Activated CD8-positive, alpha-beta T cell treated with anti-CD3 and anti-CD28 coated beads for 36 hours (primary cell): ENCODE results near the gene CCDC88B. TPM values are rescaled to one million over a fixed set of nuclear protein-coding genes. Genes with fewer than 3 reads are reported as not detected.
"Not testable (repeated sequence)": the region's sequence is repeated elsewhere in the genome, so short reads cannot be mapped to it uniquely, and the experiment has no call there.

Source experiments
- ATAC-seq: fragments of 200-7000 bp; cut with Tn5 transposase; one replicate; pipeline ENCODE4 v1.10.0; 2021; ENCODE audit warnings: mild to moderate bottlenecking, moderate library complexity
- CTCF ChIA-PET: fragments of 350-600 bp; sonication (Branson Sonifier 250); formaldehyde crosslinking; loops from one replicate; lab custom pipeline; 2021; ENCODE audit warnings: antibody characterized with exemption; lab: Charles Lee
- POLR2A ChIA-PET: fragments of 350-600 bp; sonication (Branson Sonifier 250); formaldehyde crosslinking; loops from one replicate; lab custom pipeline; 2021; ENCODE audit warnings: antibody characterized with exemption; lab: Charles Lee
- DNase-seq: peaks from one replicate; pipeline ENCODE4 v3.0.0-alpha.2; 2020
- H3K27ac Mint-ChIP-seq: one replicate; pipeline ENCODE4 v1.8.0; 2021; ENCODE audit warnings: mild to moderate bottlenecking, mixed read lengths
- H3K27me3 Mint-ChIP-seq: one replicate; pipeline ENCODE4 v1.8.0; 2021; ENCODE audit warnings: mixed read lengths
- H3K36me3 Mint-ChIP-seq: one replicate; pipeline ENCODE4 v1.8.0; 2021; ENCODE audit warnings: low read depth, mixed read lengths
- H3K4me1 Mint-ChIP-seq: one replicate; pipeline ENCODE4 v1.8.0; 2021; ENCODE audit warnings: low read depth, mixed read lengths
- H3K4me3 Mint-ChIP-seq: one replicate; pipeline ENCODE4 v1.8.0; 2021; ENCODE audit warnings: mild to moderate bottlenecking, moderate library complexity, mixed read lengths
- H3K9me3 Mint-ChIP-seq: one replicate; pipeline ENCODE4 v1.8.0; 2021; ENCODE audit warnings: mixed read lengths
- CTCF ChIP-seq: fragments of 200-600 bp; IDR thresholded peaks from one replicate; pipeline ENCODE4 v1.8.0; 2022; ENCODE audit warnings: antibody characterized with exemption, mild to moderate bottlenecking
- intact Hi-C: fragments of 100-400 bp; cut with micrococcal nuclease; formaldehyde crosslinking; loops from one replicate; pipeline ENCODE4 v1.10.0; 2022
- total RNA-seq, 2 experiments: library from RNA; stranded (reverse); gene quantifications; one replicate each; pipeline ENCODE4 v1.2.3, GENCODE V29; 2021

Gene CCDC88B
- total RNA-seq, 2 experiments from 2014 or later: 65.8 to 76.1 TPM

DNA sequence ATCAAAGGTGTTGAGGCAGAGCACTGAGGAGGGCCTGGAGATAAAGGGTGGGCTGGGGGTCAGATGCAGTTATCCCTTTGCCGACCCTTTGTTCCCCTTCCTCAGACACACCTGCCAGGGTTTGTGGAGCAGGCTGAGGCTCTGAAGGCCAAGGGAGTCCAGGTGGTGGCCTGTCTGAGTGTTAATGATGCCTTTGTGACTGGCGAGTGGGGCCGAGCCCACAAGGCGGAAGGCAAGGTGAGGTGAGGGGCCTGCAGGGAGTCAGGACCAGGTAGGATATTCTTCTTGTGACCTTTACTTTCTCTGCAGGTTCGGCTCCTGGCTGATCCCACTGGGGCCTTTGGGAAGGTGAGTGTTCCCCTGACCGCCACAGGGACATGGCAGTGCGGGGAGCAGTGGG, 19.4 kb upstream of the CCDC88B start:
- peak overlapping the region; percentile 4 for H3K4me3 Mint-ChIP-seq
- intact Hi-C loops: no loop called here
- TF ChIP-seq CTCF: no peak
- POLR2A ChIA-PET: interaction anchor here (1.1 kb wide), 2 partner anchors 20 to 505 kb away, joined by 3 to 4 read pairs; partner anchors contain the start of gene CCDC88B
- ATAC-seq: no peak
- no peaks in the 10 kb centered on the region for H3K9me3 Mint-ChIP-seq
- H3K27ac Mint-ChIP-seq: no peak overlapping the region
- H3K27me3 Mint-ChIP-seq: no peaks in the 10 kb centered on the region
- peaks cover 21% of the 10 kb centered on the region for H3K4me1 Mint-ChIP-seq
- peaks cover 36% of the 10 kb centered on the region for H3K36me3 Mint-ChIP-seq
- CTCF ChIA-PET: interaction anchor here (4.6 kb wide), 1 partner anchor 11 kb away, joined by 75 read pairs; no protein-coding TSS in a partner anchor
- DNase-seq: no peak

DNA sequence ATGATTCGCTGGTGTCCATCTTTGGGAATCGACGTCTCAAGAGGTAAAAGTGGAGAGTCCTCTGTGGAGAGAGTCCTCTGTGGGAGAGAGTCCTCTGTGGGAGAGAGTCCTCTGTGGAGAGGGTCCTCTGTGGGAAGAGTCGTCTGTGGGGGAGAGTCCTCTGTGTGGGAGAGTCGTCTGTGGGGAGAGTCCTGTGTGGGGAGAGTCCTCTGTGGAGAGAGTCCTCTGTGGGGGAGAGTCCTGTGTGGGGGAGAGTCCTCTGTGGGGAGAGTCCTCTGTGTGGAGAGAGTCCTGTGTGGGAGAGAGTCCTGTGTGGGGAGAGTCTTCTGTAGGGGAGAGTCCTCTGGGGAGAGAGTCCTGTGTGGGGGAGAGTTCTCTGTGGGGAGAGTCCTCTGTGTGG, 19.0 kb upstream of the CCDC88B start:
- CTCF ChIA-PET: no interaction called here

DNA sequence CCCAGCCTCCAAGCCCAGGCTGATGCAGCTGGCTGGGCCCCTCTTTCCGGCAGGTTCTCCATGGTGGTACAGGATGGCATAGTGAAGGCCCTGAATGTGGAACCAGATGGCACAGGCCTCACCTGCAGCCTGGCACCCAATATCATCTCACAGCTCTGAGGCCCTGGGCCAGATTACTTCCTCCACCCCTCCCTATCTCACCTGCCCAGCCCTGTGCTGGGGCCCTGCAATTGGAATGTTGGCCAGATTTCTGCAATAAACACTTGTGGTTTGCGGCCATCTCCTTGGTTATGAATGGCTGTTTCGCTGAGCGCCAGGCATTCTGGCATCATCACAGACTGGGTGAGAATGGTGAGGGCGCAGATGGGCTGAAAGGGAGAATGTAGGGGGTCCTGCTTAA, 18.5 kb upstream of the CCDC88B start:
- H3K9me3 Mint-ChIP-seq: no peaks in the 10 kb centered on the region
- no peak for TF ChIP-seq CTCF
- DNase-seq (no peak), ATAC-seq (no peak)
- no peak overlapping the region for H3K4me3 Mint-ChIP-seq
- POLR2A ChIA-PET: interaction anchor here (0.6 kb wide), 1 partner anchor 1183 kb away, joined by 3 read pairs; no protein-coding TSS in a partner anchor
- no peaks in the 10 kb centered on the region for H3K27me3 Mint-ChIP-seq
- intact Hi-C loops: no loop called here
- H3K36me3 Mint-ChIP-seq: peaks cover 32% of the 10 kb centered on the region
- H3K4me1 Mint-ChIP-seq: peaks cover 16% of the 10 kb centered on the region
- CTCF ChIA-PET: no interaction called here
- H3K27ac Mint-ChIP-seq: no peak overlapping the region

More for the DNA sequence above, 19.0 kb upstream of the CCDC88B start:
- POLR2A ChIA-PET: no interaction called here
- peaks cover 36% of the 10 kb centered on the region for H3K36me3 Mint-ChIP-seq
- no peaks in the 10 kb centered on the region for H3K27me3 Mint-ChIP-seq
- H3K4me1 Mint-ChIP-seq: peaks cover 20% of the 10 kb centered on the region
- no peaks in the 10 kb centered on the region for H3K9me3 Mint-ChIP-seq
- intact Hi-C loops: no loop called here
- no peak overlapping the region for H3K4me3 Mint-ChIP-seq
- DNase-seq (no peak), ATAC-seq (no peak)
- no peak for TF ChIP-seq CTCF
- no peak overlapping the region for H3K27ac Mint-ChIP-seq

DNA sequence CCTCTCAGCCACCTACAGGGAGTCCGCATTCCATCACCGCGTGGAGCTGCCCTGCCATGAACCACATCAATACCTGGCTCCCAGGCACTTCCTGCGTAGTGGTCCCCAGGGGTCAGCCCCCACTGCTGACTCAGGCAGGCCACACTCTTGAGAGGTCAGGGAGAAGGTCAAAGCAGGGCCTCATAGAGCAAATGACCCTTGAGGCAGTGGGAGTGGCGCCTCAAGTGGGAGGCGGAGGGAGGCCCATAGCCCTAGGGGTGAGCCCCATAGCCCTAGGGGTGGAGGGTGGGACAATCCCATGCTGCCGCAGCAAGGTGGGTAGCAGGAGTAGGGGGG, 17.1 kb upstream of the CCDC88B start:
- H3K36me3 Mint-ChIP-seq: peaks cover 20% of the 10 kb centered on the region
- no peaks in the 10 kb centered on the region for H3K27me3 Mint-ChIP-seq
- ATAC-seq (no peak), DNase-seq (no peak)
- no peaks in the 10 kb centered on the region for H3K9me3 Mint-ChIP-seq
- ChIA-PET CTCF (interaction anchor here (1.3 to 1.7 kb wide), 2 partner anchors 9 to 22 kb away, joined by 5 to 7 read pairs; no protein-coding TSS in a partner anchor), POLR2A (interaction anchor here (1.0 kb wide), 1 partner anchor 116 kb away, joined by 4 read pairs; the partner anchor contains the start of gene FERMT3)
- H3K4me3 Mint-ChIP-seq: no peak overlapping the region
- no peak overlapping the region for H3K27ac Mint-ChIP-seq
- H3K4me1 Mint-ChIP-seq: peaks cover 13% of the 10 kb centered on the region
- intact Hi-C loops: no loop called here
- TF ChIP-seq CTCF: no peak

DNA sequence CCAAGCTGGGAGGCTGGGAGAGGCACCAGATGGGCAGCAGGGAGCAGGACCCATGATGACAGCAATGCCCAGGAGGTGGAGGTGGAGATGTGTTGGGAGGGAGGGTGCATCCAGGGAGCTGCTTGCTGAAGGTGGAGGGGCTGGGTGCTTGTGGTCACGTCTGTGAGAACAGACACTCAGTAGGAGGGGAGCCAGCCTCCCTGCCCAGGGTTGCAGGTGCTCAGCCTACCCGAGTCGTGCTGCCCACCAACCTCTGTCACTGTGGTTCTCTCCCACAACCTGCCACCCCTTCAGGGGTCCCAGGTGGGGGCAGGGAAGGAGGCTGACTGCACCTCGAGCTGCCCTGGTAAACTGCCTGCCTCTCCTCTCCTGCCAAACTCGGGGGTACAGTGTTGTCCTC, 16.6 kb upstream of the CCDC88B start:
- CTCF ChIA-PET: interaction anchor here (1.3 to 1.7 kb wide), 2 partner anchors 8 to 22 kb away, joined by 5 to 7 read pairs; no protein-coding TSS in a partner anchor
- H3K9me3 Mint-ChIP-seq: no peaks in the 10 kb centered on the region
- DNase-seq (no peak), ATAC-seq (no peak)
- no peak overlapping the region for H3K4me3 Mint-ChIP-seq
- no peak overlapping the region for H3K27ac Mint-ChIP-seq
- peaks cover 16% of the 10 kb centered on the region for H3K36me3 Mint-ChIP-seq
- intact Hi-C loops: no loop called here
- H3K4me1 Mint-ChIP-seq: peaks cover 13% of the 10 kb centered on the region
- POLR2A ChIA-PET: interaction anchor here (0.7 to 1.1 kb wide), 3 partner anchors 18 to 119 kb away, joined by 3 to 4 read pairs (median 3); partner anchors contain the start of gene FERMT3
- no peaks in the 10 kb centered on the region for H3K27me3 Mint-ChIP-seq
- no peak for TF ChIP-seq CTCF

GRCh38 chr11:64323984-64324383, 16.0 kb upstream of the CCDC88B start:
- DNase-seq, H3K9me3 Mint-ChIP-seq, H3K4me3 Mint-ChIP-seq, ATAC-seq, intact Hi-C loops, H3K27ac Mint-ChIP-seq, H3K27me3 Mint-ChIP-seq: not testable (repeated sequence)
- CTCF ChIA-PET: interaction anchor here (1.3 to 1.7 kb wide), 2 partner anchors 8 to 23 kb away, joined by 5 to 7 read pairs; no protein-coding TSS in a partner anchor
- H3K4me1 Mint-ChIP-seq: peaks cover 10% of the 10 kb centered on the region
- POLR2A ChIA-PET: interaction anchor here (0.7 to 1.1 kb wide), 3 partner anchors 17 to 119 kb away, joined by 3 to 4 read pairs (median 3); partner anchors contain the start of gene FERMT3
- peaks cover 15% of the 10 kb centered on the region for H3K36me3 Mint-ChIP-seq
